ENCODE data around the gene ALG14.
"Not testable (repeated sequence)": the region's sequence is repeated elsewhere in the genome, so short reads cannot be mapped to it uniquely, and the experiment has no call there.

Gene ALG14

GRCh38 chr1:95072532-95073419, at the start of gene ALG14:
Gene ALG14 (minus strand): TSS chr1:95072951. CDS start chr1:95072898, 53 bp downstream.
- DNase-seq (ENCODE audit: low read depth): peak; percentile 94

- DNase-seq (ENCODE audit: low read depth): no peak
These were observed 49.5 kb upstream of the ALG14 start for GRCh38 chr1:95122151-95122697.

- no peak for DNase-seq (ENCODE audit: low read depth)
These were observed 46.5 kb upstream of the ALG14 start for GRCh38 chr1:95119273-95119672.

- no peak for DNase-seq (ENCODE audit: low read depth)
These were observed 46.0 kb upstream of the ALG14 start for GRCh38 chr1:95118710-95119109.

GRCh38 chr1:95118067-95118499, 45.3 kb upstream of the ALG14 start:
- DNase-seq (ENCODE audit: low read depth): no peak

- DNase-seq (ENCODE audit: low read depth): peak; percentile 39
These were observed 44.7 kb upstream of the ALG14 start, which contains the start of gene TLCD4 for GRCh38 chr1:95117207-95118066. Gene TLCD4 (plus strand): TSS chr1:95117355. CDS start chr1:95143902, 26,547 bp downstream.

- peak; percentile 51 for DNase-seq (ENCODE audit: low read depth)
These were observed 43.9 kb upstream of the ALG14 start for GRCh38 chr1:95116580-95117206.

GRCh38 chr1:95115708-95116137, 43.0 kb upstream of the ALG14 start:
- DNase-seq (ENCODE audit: low read depth): no peak

GRCh38 chr1:95113684-95114083, 40.9 kb upstream of the ALG14 start:
- DNase-seq (ENCODE audit: low read depth): no peak

- DNase-seq (ENCODE audit: low read depth): no peak
These were observed 38.3 kb upstream of the ALG14 start for GRCh38 chr1:95111014-95111413.

GRCh38 chr1:95108792-95109191, 36.0 kb upstream of the ALG14 start:
- DNase-seq (ENCODE audit: low read depth): no peak

- no peak for DNase-seq (ENCODE audit: low read depth)
These were observed 25.4 kb upstream of the ALG14 start for GRCh38 chr1:95098196-95098595.

GRCh38 chr1:95097426-95097825, 24.7 kb upstream of the ALG14 start:
- no peak for DNase-seq (ENCODE audit: low read depth)

GRCh38 chr1:95096218-95096841, 23.6 kb upstream of the ALG14 start:
- no peak for DNase-seq (ENCODE audit: low read depth)

GRCh38 chr1:95095833-95096217, 23.1 kb upstream of the ALG14 start:
- DNase-seq (ENCODE audit: low read depth): no peak

- DNase-seq (ENCODE audit: low read depth): no peak
These were observed 22.2 kb upstream of the ALG14 start for GRCh38 chr1:95094923-95095322.

- no peak for DNase-seq (ENCODE audit: low read depth)
These were observed 20.5 kb upstream of the ALG14 start for GRCh38 chr1:95093296-95093695.

GRCh38 chr1:95092891-95093290, 20.1 kb upstream of the ALG14 start:
- not testable (repeated sequence) for DNase-seq (ENCODE audit: low read depth)

- not testable (repeated sequence) for DNase-seq (ENCODE audit: low read depth)
These were observed 18.5 kb upstream of the ALG14 start for GRCh38 chr1:95091290-95091689.

GRCh38 chr1:95089650-95090287, 17.0 kb upstream of the ALG14 start:
- no peak for DNase-seq (ENCODE audit: low read depth)

GRCh38 chr1:95088303-95088702, 15.6 kb upstream of the ALG14 start:
- no peak for DNase-seq (ENCODE audit: low read depth)
